CD14-positive monocyte (primary cell): ENCODE results near the gene OCSTAMP. TPM values are rescaled to one million over a fixed set of nuclear protein-coding genes. Genes with fewer than 3 reads are reported as not detected.
A peak's percentile ranks its signal among the peaks of the same experiment; 100 is the strongest.

Experiments
- DNase-seq, 3 donors: peaks; one replicate each; pipeline ENCODE4 v3.0.0-alpha.2; 2011 to 2022
- H2AFZ ChIP-seq: 2 replicates; pipeline ENCODE4 v1.6.0; 2012; ENCODE audit warnings: mild to moderate bottlenecking, low read depth, low read length, inconsistent platforms; ENCODE audit not compliant: insufficient read depth, poor library complexity, severe bottlenecking
- H3K27ac ChIP-seq, 2 donors: 1 replicate in 1 of 2; 2 replicates in 1 of 2; pipeline ENCODE4 v1.5.1; 2012 to 2013; ENCODE audit warnings: low read length in 2 of 2, control low read depth in 1 of 2, inconsistent platforms in 1 of 2, low read depth in 1 of 2, mild to moderate bottlenecking in 1 of 2
- H3K27me3 ChIP-seq, 2 donors: one replicate each; pipeline versions ENCODE4 v1.6.0 to v1.6.1; 2011 to 2013; ENCODE audit warnings: low read length in 2 of 2; ENCODE audit not compliant: control insufficient read depth in 2 of 2, insufficient read depth in 2 of 2
- H3K36me3 ChIP-seq, 2 donors: replicated peaks in 1 of 2; 1 replicate in 1 of 2; 2 replicates in 1 of 2; pipeline versions ENCODE4 v1.5.1 to v1.6.1; 2012 to 2013; ENCODE audit warnings: low read length in 2 of 2, control low read depth in 1 of 2, inconsistent platforms in 1 of 2, mild to moderate bottlenecking in 1 of 2; ENCODE audit not compliant: insufficient read depth in 2 of 2, control insufficient read depth in 1 of 2
- H3K4me1 ChIP-seq, 2 donors: 1 replicate in 1 of 2; 2 replicates in 1 of 2; pipeline versions ENCODE4 v1.5.1 to v1.6.1; 2012 to 2013; ENCODE audit warnings: low read length in 2 of 2, control low read depth in 1 of 2, inconsistent platforms in 1 of 2, mild to moderate bottlenecking in 1 of 2, moderate library complexity in 1 of 2; ENCODE audit not compliant: insufficient read depth in 2 of 2, control insufficient read depth in 1 of 2
- H3K4me2 ChIP-seq: replicated peaks from 2 replicates; pipeline ENCODE3; 2012; ENCODE audit warnings: low read length, moderate library complexity, mild to moderate bottlenecking; ENCODE audit not compliant: poor library complexity, severe bottlenecking; ENCODE audit errors: extremely low read depth
- H3K4me3 ChIP-seq, 3 experiments: fragments of 200-600 bp in 1 of 3; sonication (generic) in 1 of 3; replicated peaks in 1 of 3; 1 replicate in 2 of 3; 2 replicates in 1 of 3; pipeline ENCODE4 v1.5.1; 2011 to 2013; ENCODE audit warnings: low read length in 3 of 3, mild to moderate bottlenecking in 3 of 3, control low read depth in 2 of 3, low read depth in 2 of 3, inconsistent platforms in 1 of 3, moderate library complexity in 1 of 3
- H3K79me2 ChIP-seq: 2 replicates; pipeline ENCODE4 v1.6.0; 2012; ENCODE audit warnings: mild to moderate bottlenecking, control low read depth, inconsistent platforms, low read length, moderate library complexity; ENCODE audit not compliant: insufficient read depth
- H3K9ac ChIP-seq: 2 replicates; pipeline ENCODE4 v1.6.0; 2017; ENCODE audit warnings: low read length, mild to moderate bottlenecking; ENCODE audit not compliant: insufficient read depth, poor library complexity, severe bottlenecking
- H3K9me3 ChIP-seq, 2 donors: replicated peaks in 1 of 2; 1 replicate in 1 of 2; 2 replicates in 1 of 2; pipeline versions ENCODE4 v1.5.1 to v1.6.1; 2012 to 2013; ENCODE audit warnings: low read length in 2 of 2, control low read depth in 1 of 2; ENCODE audit not compliant: control insufficient read depth in 1 of 2, insufficient read depth in 1 of 2
- H4K20me1 ChIP-seq: 2 replicates; pipeline ENCODE4 v1.6.0; 2012; ENCODE audit warnings: mild to moderate bottlenecking, low read length, control low read depth, moderate library complexity; ENCODE audit not compliant: insufficient read depth
- H3K27ac Mint-ChIP-seq, 7 donors: one replicate each; pipeline ENCODE4 v1.8.0; 2020; ENCODE audit warnings: mild to moderate bottlenecking in 7 of 7, mixed read lengths in 7 of 7, moderate library complexity in 6 of 7, inconsistent platforms in 2 of 7
- H3K27me3 Mint-ChIP-seq, 3 donors: one replicate each; pipeline ENCODE4 v1.8.0; 2021 to 2022; ENCODE audit warnings: low read depth in 3 of 3, mild to moderate bottlenecking in 3 of 3, mixed read lengths in 3 of 3, moderate library complexity in 3 of 3, inconsistent platforms in 1 of 3
- H3K36me3 Mint-ChIP-seq, 2 donors: one replicate each; pipeline ENCODE4 v1.8.0; 2020; ENCODE audit warnings: mixed read lengths in 2 of 2, inconsistent platforms in 1 of 2, mild to moderate bottlenecking in 1 of 2
- H3K4me1 Mint-ChIP-seq: one replicate; pipeline ENCODE4 v1.8.0; 2020; ENCODE audit warnings: mild to moderate bottlenecking, mixed read lengths
- H3K4me3 Mint-ChIP-seq, 2 donors: one replicate each; pipeline ENCODE4 v1.8.0; 2020; ENCODE audit warnings: mild to moderate bottlenecking in 2 of 2, mixed read lengths in 2 of 2, moderate library complexity in 1 of 2
- H3K9me3 Mint-ChIP-seq, 7 donors: one replicate each; pipeline ENCODE4 v1.8.0; 2020 to 2022; ENCODE audit warnings: mixed read lengths in 7 of 7, mild to moderate bottlenecking in 6 of 7, moderate library complexity in 6 of 7, inconsistent platforms in 2 of 7
- WGBS: methylation state at CpG from one replicate; pipeline ENCODE4 v1.1.5; 2013; ENCODE audit warnings: missing lambda C conversion rate; ENCODE audit not compliant: insufficient coverage; 5-methylcytosine and 5-hydroxymethylcytosine counted together
- intact Hi-C, 2 donors: fragments of 100-400 bp; cut with micrococcal nuclease; formaldehyde crosslinking; loops; one replicate each; pipeline versions ENCODE4 v1.15.0 to v1.15.1; 2023
- polyA plus RNA-seq, 3 donors: library from polyadenylated mRNA; depleted of rRNA in 1 of 3; unstranded in 2 of 3; stranded (reverse) in 1 of 3; fragments of 300-500 nt in 2 of 3; fragments of >200 nt in 1 of 3; fragmentation: Illumina TruSeq in 2 of 3; gene quantifications; 1 replicate in 2 of 3; 2 replicates in 1 of 3; pipeline ENCODE4 v1.2.3, GENCODE V29; 2012 to 2021
- TF ChIP-seq, protein P1 (sequence below): fragments of 200-600 bp; IDR thresholded peaks from one replicate; pipeline ENCODE4 v1.8.0; 2022; ENCODE audit warnings: antibody characterized with exemption, mild to moderate bottlenecking

OCSTAMP gene
- polyA plus RNA-seq, 3 donors, result not detected

DNA sequence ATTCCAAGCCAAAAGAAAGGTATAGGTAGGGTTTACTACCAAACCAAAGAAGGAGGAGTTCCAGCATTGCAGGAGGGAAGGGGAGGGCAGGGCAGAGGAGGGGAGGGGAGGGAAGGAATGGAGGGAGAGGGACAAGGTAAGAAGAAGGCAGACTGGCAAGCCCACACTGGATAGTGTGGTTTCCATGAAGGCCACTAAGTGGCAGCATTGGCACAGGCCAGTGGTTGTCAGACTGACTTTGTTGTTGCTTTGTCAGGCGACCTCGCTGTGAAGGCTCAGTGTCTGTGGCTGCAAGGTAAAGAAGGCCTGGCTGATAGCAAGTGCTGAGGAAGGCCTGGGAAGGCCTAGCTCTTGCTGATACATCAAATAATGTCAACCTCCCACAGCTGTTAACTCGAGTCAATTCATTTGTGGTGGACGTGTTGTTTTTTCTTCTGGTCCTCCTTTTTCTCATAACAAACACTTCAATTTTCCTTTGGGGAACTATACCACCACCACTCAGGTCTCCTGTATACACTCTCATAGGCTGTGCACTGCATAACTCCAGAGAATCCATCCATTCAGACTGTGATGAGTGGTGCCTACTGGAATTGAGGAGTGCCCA is 29.4 kb downstream of the OCSTAMP start:
- peaks cover 2% of the 10 kb centered on the region for H3K4me1 Mint-ChIP-seq
- Histone ChIP-seq H3K36me3 (no peaks in the 10 kb centered on the region), H3K4me2 (no peak overlapping the region), H3K4me1 (no peaks in the 10 kb centered on the region), H3K27ac (no peak overlapping the region), H3K79me2 (no peaks in the 10 kb centered on the region), H3K27me3 (no peaks in the 10 kb centered on the region), H4K20me1 (no peaks in the 10 kb centered on the region), H3K9ac (no peak overlapping the region), H3K9me3 (peaks cover 0 to 3% of the 10 kb centered on the region in 2 donors), H2AFZ (no peak overlapping the region), H3K4me3 (no peak overlapping the region)
- no peak overlapping the region for H3K4me3 Mint-ChIP-seq
- peak; percentile 23 to 60 (median 54) for DNase-seq
- H3K27me3 Mint-ChIP-seq, result peaks cover 2 to 8% (median 4%) of the 10 kb centered on the region in 3 donors
- intact Hi-C loops, result loop anchor here (1.0 to 5.0 kb wide), 3 partner anchors 41 to 160 kb away; no protein-coding TSS in a partner anchor
- H3K27ac Mint-ChIP-seq, result no peak overlapping the region
- TF ChIP-seq, protein P1, sequence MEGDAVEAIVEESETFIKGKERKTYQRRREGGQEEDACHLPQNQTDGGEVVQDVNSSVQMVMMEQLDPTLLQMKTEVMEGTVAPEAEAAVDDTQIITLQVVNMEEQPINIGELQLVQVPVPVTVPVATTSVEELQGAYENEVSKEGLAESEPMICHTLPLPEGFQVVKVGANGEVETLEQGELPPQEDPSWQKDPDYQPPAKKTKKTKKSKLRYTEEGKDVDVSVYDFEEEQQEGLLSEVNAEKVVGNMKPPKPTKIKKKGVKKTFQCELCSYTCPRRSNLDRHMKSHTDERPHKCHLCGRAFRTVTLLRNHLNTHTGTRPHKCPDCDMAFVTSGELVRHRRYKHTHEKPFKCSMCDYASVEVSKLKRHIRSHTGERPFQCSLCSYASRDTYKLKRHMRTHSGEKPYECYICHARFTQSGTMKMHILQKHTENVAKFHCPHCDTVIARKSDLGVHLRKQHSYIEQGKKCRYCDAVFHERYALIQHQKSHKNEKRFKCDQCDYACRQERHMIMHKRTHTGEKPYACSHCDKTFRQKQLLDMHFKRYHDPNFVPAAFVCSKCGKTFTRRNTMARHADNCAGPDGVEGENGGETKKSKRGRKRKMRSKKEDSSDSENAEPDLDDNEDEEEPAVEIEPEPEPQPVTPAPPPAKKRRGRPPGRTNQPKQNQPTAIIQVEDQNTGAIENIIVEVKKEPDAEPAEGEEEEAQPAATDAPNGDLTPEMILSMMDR, result peak; percentile 78
- H3K36me3 Mint-ChIP-seq, result no peaks in the 10 kb centered on the region
- H3K9me3 Mint-ChIP-seq, result peaks cover 0 to 4% (median 0%) of the 10 kb centered on the region in 7 donors
- no CpG with 5 or more reads among the region's 4 CpGs for WGBS

DNA sequence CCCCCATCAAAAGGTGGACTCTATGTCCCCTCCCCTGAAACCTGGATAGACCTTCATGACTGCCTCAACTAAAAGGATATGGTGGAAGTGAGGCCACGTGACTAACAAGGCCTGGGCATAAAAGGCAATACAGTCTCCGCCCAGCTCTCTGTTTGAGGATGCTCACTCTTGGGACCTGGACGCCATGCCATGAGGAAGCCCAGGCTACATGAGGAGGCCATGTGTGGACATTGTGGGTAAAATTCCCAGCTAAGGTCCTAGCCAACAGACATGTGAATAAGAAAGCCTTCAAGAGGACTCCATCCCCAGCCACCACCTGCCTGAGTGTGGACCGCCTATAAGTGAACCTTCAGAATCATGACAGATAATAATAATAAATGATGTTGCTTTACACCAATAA is 29.9 kb downstream of the OCSTAMP start:
- H3K9me3 Mint-ChIP-seq, result peaks cover 0 to 4% (median 0%) of the 10 kb centered on the region in 7 donors
- no peaks in the 10 kb centered on the region for H3K36me3 Mint-ChIP-seq
- TF ChIP-seq, protein P1, result no peak
- Histone ChIP-seq H3K4me2 (no peak overlapping the region), H3K27me3 (no peaks in the 10 kb centered on the region), H3K79me2 (no peaks in the 10 kb centered on the region), H3K9ac (no peak overlapping the region), H2AFZ (no peak overlapping the region), H3K4me3 (no peak overlapping the region), H3K27ac (no peak overlapping the region), H3K9me3 (peaks cover 0 to 3% of the 10 kb centered on the region in 2 donors), H3K4me1 (no peaks in the 10 kb centered on the region), H3K36me3 (no peaks in the 10 kb centered on the region), H4K20me1 (no peaks in the 10 kb centered on the region)
- H3K27ac Mint-ChIP-seq, result no peak overlapping the region
- no peak overlapping the region for H3K4me3 Mint-ChIP-seq
- 88% methylated on average over 3 of the region's 4 CpGs for WGBS
- H3K4me1 Mint-ChIP-seq, result peaks cover 2% of the 10 kb centered on the region
- peaks cover 2 to 5% (median 4%) of the 10 kb centered on the region in 3 donors for H3K27me3 Mint-ChIP-seq
- no peak for DNase-seq
- intact Hi-C loops, result loop anchor here (2.0 to 5.0 kb wide), 2 partner anchors 42 to 160 kb away; no protein-coding TSS in a partner anchor
